ENCODE results near the gene FAM124A.

DNA sequence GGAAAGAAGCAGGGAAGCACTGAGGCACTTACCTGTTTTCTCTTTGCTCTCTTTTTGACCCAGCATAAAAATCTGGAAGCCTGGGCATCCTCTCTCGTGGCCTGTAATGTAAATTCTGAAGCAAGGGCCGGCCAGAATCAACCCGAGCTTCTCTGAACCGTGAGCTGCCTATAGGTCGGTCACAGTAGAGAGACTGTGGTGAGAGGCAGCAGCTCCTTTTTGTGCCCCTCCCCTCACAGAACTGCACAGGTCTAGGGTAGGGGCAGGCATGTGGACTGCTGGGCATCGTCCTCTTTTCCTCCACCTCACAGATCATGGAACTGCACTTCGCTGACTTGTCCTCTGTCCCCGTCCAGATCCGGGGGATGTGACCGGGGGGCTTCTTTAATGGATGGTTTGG is 12.5 kb downstream of the FAM124A start:
- TF ChIP-seq, protein P1, sequence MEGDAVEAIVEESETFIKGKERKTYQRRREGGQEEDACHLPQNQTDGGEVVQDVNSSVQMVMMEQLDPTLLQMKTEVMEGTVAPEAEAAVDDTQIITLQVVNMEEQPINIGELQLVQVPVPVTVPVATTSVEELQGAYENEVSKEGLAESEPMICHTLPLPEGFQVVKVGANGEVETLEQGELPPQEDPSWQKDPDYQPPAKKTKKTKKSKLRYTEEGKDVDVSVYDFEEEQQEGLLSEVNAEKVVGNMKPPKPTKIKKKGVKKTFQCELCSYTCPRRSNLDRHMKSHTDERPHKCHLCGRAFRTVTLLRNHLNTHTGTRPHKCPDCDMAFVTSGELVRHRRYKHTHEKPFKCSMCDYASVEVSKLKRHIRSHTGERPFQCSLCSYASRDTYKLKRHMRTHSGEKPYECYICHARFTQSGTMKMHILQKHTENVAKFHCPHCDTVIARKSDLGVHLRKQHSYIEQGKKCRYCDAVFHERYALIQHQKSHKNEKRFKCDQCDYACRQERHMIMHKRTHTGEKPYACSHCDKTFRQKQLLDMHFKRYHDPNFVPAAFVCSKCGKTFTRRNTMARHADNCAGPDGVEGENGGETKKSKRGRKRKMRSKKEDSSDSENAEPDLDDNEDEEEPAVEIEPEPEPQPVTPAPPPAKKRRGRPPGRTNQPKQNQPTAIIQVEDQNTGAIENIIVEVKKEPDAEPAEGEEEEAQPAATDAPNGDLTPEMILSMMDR (IDR thresholded peaks at IDR 0.05), result no peak
- TF ChIP-seq, protein P2, sequence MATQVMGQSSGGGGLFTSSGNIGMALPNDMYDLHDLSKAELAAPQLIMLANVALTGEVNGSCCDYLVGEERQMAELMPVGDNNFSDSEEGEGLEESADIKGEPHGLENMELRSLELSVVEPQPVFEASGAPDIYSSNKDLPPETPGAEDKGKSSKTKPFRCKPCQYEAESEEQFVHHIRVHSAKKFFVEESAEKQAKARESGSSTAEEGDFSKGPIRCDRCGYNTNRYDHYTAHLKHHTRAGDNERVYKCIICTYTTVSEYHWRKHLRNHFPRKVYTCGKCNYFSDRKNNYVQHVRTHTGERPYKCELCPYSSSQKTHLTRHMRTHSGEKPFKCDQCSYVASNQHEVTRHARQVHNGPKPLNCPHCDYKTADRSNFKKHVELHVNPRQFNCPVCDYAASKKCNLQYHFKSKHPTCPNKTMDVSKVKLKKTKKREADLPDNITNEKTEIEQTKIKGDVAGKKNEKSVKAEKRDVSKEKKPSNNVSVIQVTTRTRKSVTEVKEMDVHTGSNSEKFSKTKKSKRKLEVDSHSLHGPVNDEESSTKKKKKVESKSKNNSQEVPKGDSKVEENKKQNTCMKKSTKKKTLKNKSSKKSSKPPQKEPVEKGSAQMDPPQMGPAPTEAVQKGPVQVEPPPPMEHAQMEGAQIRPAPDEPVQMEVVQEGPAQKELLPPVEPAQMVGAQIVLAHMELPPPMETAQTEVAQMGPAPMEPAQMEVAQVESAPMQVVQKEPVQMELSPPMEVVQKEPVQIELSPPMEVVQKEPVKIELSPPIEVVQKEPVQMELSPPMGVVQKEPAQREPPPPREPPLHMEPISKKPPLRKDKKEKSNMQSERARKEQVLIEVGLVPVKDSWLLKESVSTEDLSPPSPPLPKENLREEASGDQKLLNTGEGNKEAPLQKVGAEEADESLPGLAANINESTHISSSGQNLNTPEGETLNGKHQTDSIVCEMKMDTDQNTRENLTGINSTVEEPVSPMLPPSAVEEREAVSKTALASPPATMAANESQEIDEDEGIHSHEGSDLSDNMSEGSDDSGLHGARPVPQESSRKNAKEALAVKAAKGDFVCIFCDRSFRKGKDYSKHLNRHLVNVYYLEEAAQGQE (IDR thresholded peaks at IDR 0.05; ENCODE audit: insufficient read depth in 1 of 2, low read depth in 2 of 2, low read length in 1 of 2), result no peak
- TF ChIP-seq POLR2AphosphoS5 (IDR thresholded peaks at IDR 0.05; ENCODE audit: low read depth, low read length), result no peak
- TF ChIP-seq TCF7L2 (IDR thresholded peaks at IDR 0.05; ENCODE audit: low read depth, low read length), result no peak
- no peak for TF ChIP-seq SIN3A (IDR thresholded peaks at IDR 0.05; ENCODE audit: borderline replicate concordance, insufficient read depth, low read depth, low read length)

Data from Panc1 (cell line).